ENCODE data around the gene ALG1.
"Not testable (repeated sequence)": the region's sequence is repeated elsewhere in the genome, so short reads cannot be mapped to it uniquely, and the experiment has no call there.

The ALG1 gene

GRCh38 chr16:5075637-5076036, 4.0 kb downstream of the ALG1 start:
- DNase-seq = no peak

GRCh38 chr16:5077304-5077703, 5.7 kb downstream of the ALG1 start:
- no peak for DNase-seq

- no peak for DNase-seq
These were observed 7.0 kb downstream of the ALG1 start for GRCh38 chr16:5078626-5079025.

GRCh38 chr16:5080461-5080860, 8.8 kb downstream of the ALG1 start:
- DNase-seq = not testable (repeated sequence)

GRCh38 chr16:5080996-5081395, 9.4 kb downstream of the ALG1 start:
- DNase-seq = not testable (repeated sequence)

GRCh38 chr16:5083646-5084045, 12.0 kb downstream of the ALG1 start:
- DNase-seq = not testable (repeated sequence)

- DNase-seq = not testable (repeated sequence)
These were observed 12.6 kb downstream of the ALG1 start for GRCh38 chr16:5084099-5084731.

GRCh38 chr16:5084802-5085201, 13.2 kb downstream of the ALG1 start:
- not testable (repeated sequence) for DNase-seq

- DNase-seq = not testable (repeated sequence)
These were observed 14.1 kb downstream of the ALG1 start for GRCh38 chr16:5085716-5086115.

- not testable (repeated sequence) for DNase-seq
These were observed 16.6 kb downstream of the ALG1 start for GRCh38 chr16:5088086-5088790.

GRCh38 chr16:5088936-5089335, 17.3 kb downstream of the ALG1 start:
- DNase-seq = not testable (repeated sequence)

GRCh38 chr16:5089911-5090555, 18.4 kb downstream of the ALG1 start:
- DNase-seq = not testable (repeated sequence)

GRCh38 chr16:5090592-5090991, 18.9 kb downstream of the ALG1 start:
- not testable (repeated sequence) for DNase-seq

- DNase-seq = not testable (repeated sequence)
These were observed 21.4 kb downstream of the ALG1 start for GRCh38 chr16:5093081-5093480.

GRCh38 chr16:5093746-5094145, 22.1 kb downstream of the ALG1 start:
- DNase-seq = not testable (repeated sequence)

GRCh38 chr16:5095145-5095830, 23.6 kb downstream of the ALG1 start:
- not testable (repeated sequence) for DNase-seq

- not testable (repeated sequence) for DNase-seq
These were observed 24.9 kb downstream of the ALG1 start for GRCh38 chr16:5096437-5097060.

- not testable (repeated sequence) for DNase-seq
These were observed 25.4 kb downstream of the ALG1 start for GRCh38 chr16:5097061-5097469.

GRCh38 chr16:5097470-5098220, 26.0 kb downstream of the ALG1 start, which contains the start of gene EEF2KMT:
Gene EEF2KMT (minus strand): TSS chr16:5097795. CDS start chr16:5097739, 56 bp downstream.
- DNase-seq = peak; percentile 93

- not testable (repeated sequence) for DNase-seq
These were observed 26.8 kb downstream of the ALG1 start for GRCh38 chr16:5098221-5099159.

- DNase-seq = not testable (repeated sequence)
These were observed 27.5 kb downstream of the ALG1 start for GRCh38 chr16:5099174-5099573.
